ENCODE results near the gene PRR19. TPM values are rescaled to one million over a fixed set of nuclear protein-coding genes. Genes with fewer than 3 reads are reported as not detected.

PRR19 gene
- total RNA-seq, 2 donors from 2014 or later = 0.32 to 1.0 TPM

- TF ChIP-seq CTCF (IDR thresholded peaks at IDR 0.05) = no peak
- no peaks in the 10 kb centered on the region for H3K9me3 ChIP-seq
- H3K9ac ChIP-seq (ENCODE audit: low read depth in 2 of 2, low read length in 2 of 2) = no peak overlapping the region
- no peaks in the 10 kb centered on the region for H3K4me1 ChIP-seq
- no peaks in the 10 kb centered on the region for H3K27me3 ChIP-seq
- no peak overlapping the region for H3K27ac ChIP-seq
- DNase-seq = no peak
- H3K36me3 ChIP-seq = peaks cover 4% of the 10 kb centered on the region
- intact Hi-C loops (cut with DNase I) = loop anchor here (5.0 kb wide), 1 partner anchor 48 kb away; no protein-coding TSS in a partner anchor
- no peak overlapping the region for H3K4me3 ChIP-seq
Measured at GRCh38 chr19:42295342-42295741, 6.6 kb upstream of the PRR19 start.

GRCh38 chr19:42295831-42296525, 6.0 kb upstream of the PRR19 start:
- no peak overlapping the region for H3K4me3 ChIP-seq
- DNase-seq = peak; percentile 93
- no peaks in the 10 kb centered on the region for H3K4me1 ChIP-seq
- no peak overlapping the region for H3K27ac ChIP-seq
- intact Hi-C loops (cut with DNase I) = loop anchor here (5.0 kb wide), 1 partner anchor 49 kb away; no protein-coding TSS in a partner anchor
- peak overlapping the region in 1 of 2 donors; percentile 14 for H3K9ac ChIP-seq (ENCODE audit: low read depth in 2 of 2, low read length in 2 of 2)
- H3K27me3 ChIP-seq = no peaks in the 10 kb centered on the region
- H3K9me3 ChIP-seq = no peaks in the 10 kb centered on the region
- H3K36me3 ChIP-seq = no peaks in the 10 kb centered on the region
- peak; percentile 94 for TF ChIP-seq CTCF (IDR thresholded peaks at IDR 0.05)

- no peak for DNase-seq
- Histone ChIP-seq H3K36me3 (no peaks in the 10 kb centered on the region), H3K9ac (ENCODE audit: low read depth in 2 of 2, low read length in 2 of 2) (no peak overlapping the region), H3K27ac (no peak overlapping the region), H3K4me1 (peaks cover 4% of the 10 kb centered on the region), H3K27me3 (no peaks in the 10 kb centered on the region), H3K9me3 (no peaks in the 10 kb centered on the region), H3K4me3 (no peak overlapping the region)
- no peak for TF ChIP-seq CTCF (IDR thresholded peaks at IDR 0.05)
- intact Hi-C loops (cut with DNase I) = loop anchor here (5.0 kb wide), 1 partner anchor 50 kb away; no protein-coding TSS in a partner anchor
Measured at GRCh38 chr19:42297039-42297438, 4.9 kb upstream of the PRR19 start.

- no peaks in the 10 kb centered on the region for H3K9me3 ChIP-seq
- intact Hi-C loops (cut with DNase I) = no loop called here
- H3K36me3 ChIP-seq = no peaks in the 10 kb centered on the region
- peak overlapping the region in 1 of 2 donors; percentile 68 for H3K9ac ChIP-seq (ENCODE audit: low read depth in 2 of 2, low read length in 2 of 2)
- H3K4me1 ChIP-seq = peaks cover 4% of the 10 kb centered on the region
- no peak overlapping the region for H3K27ac ChIP-seq
- no peak for TF ChIP-seq CTCF (IDR thresholded peaks at IDR 0.05)
- no peak for DNase-seq
- H3K27me3 ChIP-seq = no peaks in the 10 kb centered on the region
- H3K4me3 ChIP-seq = no peak overlapping the region
Measured at GRCh38 chr19:42303101-42303464, 1.2 kb downstream of the PRR19 start.

- Histone ChIP-seq H3K4me1 (peaks cover 4% of the 10 kb centered on the region), H3K9me3 (no peaks in the 10 kb centered on the region), H3K27me3 (no peaks in the 10 kb centered on the region), H3K27ac (no peak overlapping the region), H3K4me3 (no peak overlapping the region), H3K9ac (ENCODE audit: low read depth in 2 of 2, low read length in 2 of 2) (no peak overlapping the region), H3K36me3 (no peaks in the 10 kb centered on the region)
- intact Hi-C loops (cut with DNase I) = no loop called here
- DNase-seq = no peak
- no peak for TF ChIP-seq CTCF (IDR thresholded peaks at IDR 0.05)
Measured at GRCh38 chr19:42303876-42304275, 1.9 kb downstream of the PRR19 start.

Measured in colonic mucosa (tissue), 4 donors.